ENCODE results near the gene ZNF512. TPM values are rescaled to one million over a fixed set of nuclear protein-coding genes. Genes with fewer than 3 reads are reported as not detected.

The ZNF512 gene
- total and polyA plus RNA-seq, 2 of the 13 experiments (the other 11 are each of a cell fraction or from before 2014, with no cell fraction given): 29.8 to 31.0 TPM

GRCh38 chr2:27628767-27629709 lies 46.2 kb downstream of the ZNF512 start, which contains the start of the genes CCDC121 and GPN1 (continued):
- TF ChIP-seq SKI (IDR thresholded peaks at IDR 0.05; ENCODE audit: partially characterized antibody) (peak; percentile 33), AHR (CRISPR knock-in tag; IDR thresholded peaks at IDR 0.05) (0 out of 2 replicates have a peak, but pooled peaks have one; percentile 72), SALL2 (CRISPR knock-in tag; IDR thresholded peaks at IDR 0.05) (peak; percentile 65; the same call in 1 of the 2 replicates), TGIF2 (CRISPR knock-in tag; IDR thresholded peaks at IDR 0.05) (peak; percentile 81; the same call in 1 of the 2 replicates), ZNF780A (CRISPR knock-in tag; IDR thresholded peaks at IDR 0.05) (no peak), MED1 (CRISPR knock-in tag; IDR thresholded peaks at IDR 0.05) (peak; percentile 69), HNRNPH1 (optimal IDR thresholded peaks at IDR 0.05; ENCODE audit: low read depth, low read length) (peak; percentile 80), SIN3B (IDR thresholded peaks at IDR 0.05; ENCODE audit: low read length) (peak; percentile 78; the same call in 1 of the 2 replicates), TBL1XR1 (IDR thresholded peaks at IDR 0.05; ENCODE audit: borderline replicate concordance, low read length, partially characterized antibody) (peak; percentile 56), DPF2 (CRISPR knock-in tag; IDR thresholded peaks at IDR 0.05; ENCODE audit: borderline replicate concordance, low read depth) (no peak), ATF1 (CRISPR knock-in tag; IDR thresholded peaks at IDR 0.05) (peak; percentile 75), HOXD1 (CRISPR knock-in tag; IDR thresholded peaks at IDR 0.05) (peak; percentile 32; the same call in 1 of the 2 replicates), SETDB1 (CRISPR knock-in tag; IDR thresholded peaks at IDR 0.05; ENCODE audit: borderline replicate concordance) (no peak), ZNF564 (CRISPR knock-in tag; IDR thresholded peaks at IDR 0.05) (peak; percentile 88), ARID5B (CRISPR knock-in tag; IDR thresholded peaks at IDR 0.05) (peak; percentile 74), HMG20B (CRISPR knock-in tag; conservative IDR thresholded peaks at IDR 0.05) (peak; percentile 49; the same call in 1 of the 2 replicates), MAZ (IDR thresholded peaks at IDR 0.05; ENCODE audit: borderline replicate concordance, low read depth, low read length) (0 out of 2 replicates have a peak, but pooled peaks have one; percentile 47), MAZ (CRISPR knock-in tag; IDR thresholded peaks at IDR 0.05; ENCODE audit: low read depth) (peak; percentile 92), ZNF782 (CRISPR knock-in tag; IDR thresholded peaks at IDR 0.05; ENCODE audit: borderline replicate concordance) (peak; percentile 69; the same call in 1 of the 2 replicates), ZNF639 (CRISPR knock-in tag; conservative IDR thresholded peaks at IDR 0.05) (peak; percentile 76), SPEN (CRISPR knock-in tag; IDR thresholded peaks at IDR 0.05; ENCODE audit: low read depth) (peak; percentile 58)
